ENCODE measurements around the gene CCDC57.
"Not testable (repeated sequence)": the region's sequence is repeated elsewhere in the genome, so short reads cannot be mapped to it uniquely, and the experiment has no call there.

Gene CCDC57

GRCh38 chr17:82152556-82153294 lies 59.9 kb downstream of the CCDC57 start:
- DNase-seq (ENCODE audit: low spot score), result no peak

GRCh38 chr17:82152114-82152513 lies 60.5 kb downstream of the CCDC57 start:
- no peak for DNase-seq (ENCODE audit: low spot score)

GRCh38 chr17:82151106-82151957 lies 61.3 kb downstream of the CCDC57 start:
- no peak for DNase-seq (ENCODE audit: low spot score)

GRCh38 chr17:82149401-82150099 lies 63.1 kb downstream of the CCDC57 start:
- DNase-seq (ENCODE audit: low spot score), result no peak

- DNase-seq (ENCODE audit: low spot score), result no peak
Measured at GRCh38 chr17:82148997-82149396, 63.6 kb downstream of the CCDC57 start.

GRCh38 chr17:82148011-82148410 lies 64.6 kb downstream of the CCDC57 start:
- DNase-seq (ENCODE audit: low spot score), result no peak

GRCh38 chr17:82146663-82147654 lies 65.7 kb downstream of the CCDC57 start:
- no peak for DNase-seq (ENCODE audit: low spot score)

- no peak for DNase-seq (ENCODE audit: low spot score)
Measured at GRCh38 chr17:82145550-82146155, 67.0 kb downstream of the CCDC57 start.

GRCh38 chr17:82143333-82143732 lies 69.3 kb downstream of the CCDC57 start:
- no peak for DNase-seq (ENCODE audit: low spot score)

- not testable (repeated sequence) for DNase-seq (ENCODE audit: low spot score)
Measured at GRCh38 chr17:82139961-82140360, 72.7 kb downstream of the CCDC57 start.

GRCh38 chr17:82138511-82138992 lies 74.1 kb downstream of the CCDC57 start:
- DNase-seq (ENCODE audit: low spot score), result no peak

- DNase-seq (ENCODE audit: low spot score), result no peak
Measured at GRCh38 chr17:82134101-82134500, 78.5 kb downstream of the CCDC57 start.

- not testable (repeated sequence) for DNase-seq (ENCODE audit: low spot score)
Measured at GRCh38 chr17:82133166-82133953, 79.3 kb downstream of the CCDC57 start.

GRCh38 chr17:82129095-82129494 lies 83.5 kb downstream of the CCDC57 start:
- no peak for DNase-seq (ENCODE audit: low spot score)

- DNase-seq (ENCODE audit: low spot score), result no peak
Measured at GRCh38 chr17:82128287-82128686, 84.4 kb downstream of the CCDC57 start.

- no peak for DNase-seq (ENCODE audit: low spot score)
Measured at GRCh38 chr17:82127704-82128103, 84.9 kb downstream of the CCDC57 start.

GRCh38 chr17:82127315-82127595 lies 85.4 kb downstream of the CCDC57 start:
- no peak for DNase-seq (ENCODE audit: low spot score)

GRCh38 chr17:82126556-82127314 lies 85.9 kb downstream of the CCDC57 start:
- DNase-seq (ENCODE audit: low spot score), result peak; percentile 82

GRCh38 chr17:82124101-82124500 lies 88.5 kb downstream of the CCDC57 start:
- no peak for DNase-seq (ENCODE audit: low spot score)

All from CD4-positive, alpha-beta T cell treated with Interleukin-2 at 100 ng/mL for 4 hours (primary cell).